CMK (cell line): ENCODE data around the gene VWA5B1.
"Not testable (repeated sequence)": the region's sequence is repeated elsewhere in the genome, so short reads cannot be mapped to it uniquely, and the experiment has no call there.

Source experiments
- DNase-seq: peaks from one replicate; pipeline ENCODE4 v3.0.0-alpha.2; 2010; ENCODE audit warnings: low read depth

Gene VWA5B1

GRCh38 chr1:20290624-20291597 lies at the start of gene VWA5B1:
Gene VWA5B1, plus strand, starts transcription at chr1:20290875. Its CDS starts 19,727 bp downstream, at chr1:20310602.
- no peak for DNase-seq

GRCh38 chr1:20242890-20243479 lies 47.7 kb upstream of the VWA5B1 start:
- no peak for DNase-seq

DNA sequence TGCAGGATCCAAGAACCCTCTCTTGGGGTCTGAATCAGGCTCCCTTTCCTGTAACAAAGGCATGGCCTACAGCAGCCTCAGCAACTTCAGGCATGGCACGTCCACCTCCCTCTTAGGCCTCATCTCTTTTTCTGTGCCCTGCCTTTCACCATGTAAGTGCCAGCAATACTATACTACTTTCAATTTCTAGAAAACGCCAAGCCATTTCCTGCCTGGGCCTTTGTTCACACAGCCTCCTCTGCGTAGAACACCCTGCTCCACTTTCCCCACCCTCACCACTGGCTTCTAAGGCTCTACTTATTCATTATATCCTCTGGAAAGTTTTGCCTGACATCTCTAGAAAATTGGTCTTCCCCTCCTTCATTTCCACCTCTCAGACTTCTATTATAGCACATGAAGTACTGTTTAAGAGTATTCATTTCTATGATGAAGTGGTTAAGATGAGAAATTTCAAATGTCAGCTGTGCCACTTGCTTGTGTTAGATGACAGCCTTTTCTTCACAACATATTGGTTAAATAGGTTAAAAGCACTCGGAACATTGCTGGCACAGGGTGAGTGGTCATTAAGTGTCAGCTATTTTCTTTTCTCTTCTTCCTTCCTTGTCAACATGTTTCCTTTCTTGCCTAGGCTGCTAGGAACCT lies 41.6 kb upstream of the VWA5B1 start:
- DNase-seq: no peak

- DNase-seq: no peak
These were observed 40.2 kb upstream of the VWA5B1 start for GRCh38 chr1:20250340-20250989.

DNA sequence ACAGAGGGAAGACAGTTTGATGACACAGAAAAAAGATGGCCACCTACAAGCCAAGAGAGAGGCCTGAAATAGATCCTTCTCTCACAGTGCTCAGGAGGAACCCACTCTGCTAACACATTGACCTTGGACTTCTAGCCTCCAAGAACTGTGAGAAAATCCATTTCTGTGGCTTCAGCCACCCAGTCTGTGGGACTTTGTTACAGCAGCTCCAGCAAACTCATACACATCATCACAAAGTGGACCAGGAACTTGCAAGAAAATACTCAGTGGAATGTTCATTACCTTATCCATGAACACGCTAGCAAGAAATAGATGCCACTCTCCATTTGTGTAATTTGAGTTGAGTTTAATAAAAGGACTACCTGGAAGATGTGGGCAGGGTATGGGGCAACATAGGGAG lies 38.1 kb upstream of the VWA5B1 start:
- no peak for DNase-seq

DNA sequence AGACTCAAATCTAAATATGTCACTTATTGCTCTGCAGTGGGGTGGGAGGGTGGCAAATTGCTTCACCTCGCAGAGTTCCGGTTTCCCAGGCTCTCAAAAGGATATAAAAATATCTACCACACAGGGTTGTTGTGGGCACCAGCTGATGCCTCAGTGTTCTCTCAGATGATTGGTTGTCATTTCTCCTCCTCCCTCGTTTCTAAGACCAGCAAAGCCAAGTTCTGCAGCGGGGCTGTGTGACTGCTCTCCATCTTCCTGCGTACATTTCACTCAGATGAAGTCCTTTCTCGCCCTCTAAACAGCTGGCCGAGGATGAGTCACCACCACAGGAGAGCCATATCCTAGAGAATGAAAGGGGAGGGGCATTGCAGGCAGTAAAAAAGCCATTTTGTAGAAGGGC lies 35.0 kb upstream of the VWA5B1 start:
- DNase-seq: no peak

GRCh38 chr1:20259646-20260045 lies 31.0 kb upstream of the VWA5B1 start:
- no peak for DNase-seq

DNA sequence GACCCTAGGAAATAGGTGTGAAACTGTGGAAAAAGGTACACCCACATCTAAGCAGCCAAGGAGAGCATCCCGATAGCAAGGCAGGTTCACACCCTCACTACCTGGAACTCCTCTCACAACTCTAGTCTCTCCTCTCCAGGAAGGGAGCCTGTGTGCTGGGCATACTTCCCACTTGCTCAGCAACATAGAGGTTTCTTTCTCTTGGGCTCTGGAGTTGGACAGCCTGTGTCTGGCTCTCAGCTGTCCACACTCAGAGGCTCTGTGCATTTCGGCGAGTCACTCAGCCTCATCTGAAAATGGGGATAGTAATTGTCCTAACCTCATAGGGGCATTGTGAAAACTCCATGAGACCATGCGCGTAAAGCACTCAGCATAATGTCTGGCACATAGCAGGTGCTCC lies 29.6 kb upstream of the VWA5B1 start:
- no peak for DNase-seq

- no peak for DNase-seq
These were observed 27.7 kb upstream of the VWA5B1 start for GRCh38 chr1:20262810-20263534.

- DNase-seq: no peak
These were observed 25.4 kb upstream of the VWA5B1 start for GRCh38 chr1:20265250-20265649.

GRCh38 chr1:20266141-20266540 lies 24.5 kb upstream of the VWA5B1 start:
- no peak for DNase-seq

GRCh38 chr1:20266642-20267041 lies 24.0 kb upstream of the VWA5B1 start:
- DNase-seq: no peak

GRCh38 chr1:20271498-20272400 lies 18.9 kb upstream of the VWA5B1 start:
- DNase-seq: no peak

DNA sequence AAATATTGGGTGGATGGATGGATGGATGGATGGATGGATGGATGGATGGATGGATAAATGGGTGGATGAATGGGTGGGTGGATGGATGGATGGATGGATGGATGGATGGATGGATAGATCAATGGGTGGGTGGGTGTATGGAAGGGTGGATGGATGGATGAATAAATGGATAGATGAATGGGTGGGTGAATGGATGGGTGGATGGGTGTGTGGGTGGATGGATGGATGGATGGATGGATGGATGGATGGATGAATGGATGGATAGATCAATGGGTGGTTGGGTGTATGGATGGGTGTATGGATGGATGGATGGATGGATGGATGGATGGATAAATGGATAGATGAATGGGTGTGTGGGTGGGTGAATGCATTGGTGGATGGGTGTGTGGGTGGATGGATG lies 17.0 kb upstream of the VWA5B1 start:
- not testable (repeated sequence) for DNase-seq

GRCh38 chr1:20275319-20275925 lies 15.3 kb upstream of the VWA5B1 start:
- DNase-seq: no peak

- no peak for DNase-seq
These were observed 14.1 kb upstream of the VWA5B1 start for GRCh38 chr1:20276485-20277159.

DNA sequence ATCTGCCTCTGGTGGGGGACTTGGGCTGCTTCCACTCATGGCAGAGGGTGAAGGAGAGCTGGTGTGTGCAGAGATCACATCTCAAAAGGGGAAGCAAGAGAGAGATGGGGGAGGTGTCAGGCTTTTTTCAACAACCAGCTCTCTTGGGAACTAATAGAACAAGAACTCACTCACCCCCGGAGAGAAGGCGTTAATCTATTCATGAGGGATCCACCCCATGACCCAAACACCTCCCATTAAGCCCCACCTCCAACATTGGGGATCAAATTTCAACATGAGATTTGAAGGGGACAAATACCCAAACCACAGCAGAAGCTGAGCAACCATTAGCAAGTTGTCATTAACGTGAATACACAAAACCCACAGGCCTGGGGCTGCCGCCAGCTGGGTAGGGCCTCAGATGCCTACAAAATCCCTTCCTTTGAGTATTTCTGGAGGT lies 12.0 kb upstream of the VWA5B1 start:
- no peak for DNase-seq

DNA sequence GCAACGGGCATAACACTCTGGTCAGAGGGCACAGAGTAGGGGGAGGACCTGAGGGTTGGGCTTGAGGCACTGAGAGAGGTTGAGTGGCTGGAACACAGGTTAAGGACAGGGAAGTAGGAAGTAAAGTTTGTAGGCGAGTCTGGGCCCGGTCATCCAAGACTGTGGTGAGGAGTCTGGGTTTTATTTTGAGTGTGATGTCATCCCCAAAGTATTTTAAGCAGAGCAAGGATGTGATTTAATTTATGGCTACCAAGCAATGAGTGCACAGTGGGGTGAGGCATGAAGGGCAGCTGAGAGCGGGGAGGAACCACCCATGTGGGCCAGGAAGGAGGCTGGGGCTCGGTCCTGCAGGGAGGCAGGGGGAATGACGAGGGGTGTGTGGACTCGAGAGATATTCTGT lies 11.2 kb upstream of the VWA5B1 start:
- no peak for DNase-seq

- DNase-seq: no peak
These were observed 10.3 kb upstream of the VWA5B1 start for GRCh38 chr1:20280341-20280740.

- no peak for DNase-seq
These were observed 9.8 kb upstream of the VWA5B1 start for GRCh38 chr1:20280906-20281305.
